Endothelial cell of umbilical vein (primary cell): ENCODE data around the gene SMIM24. TPM values are rescaled to one million over a fixed set of nuclear protein-coding genes. Genes with fewer than 3 reads are reported as not detected.

ENCODE experiments used
- BruUV-seq: library from RNA; stranded (reverse); fragments of 400-500 nt; replicated peaks from 2 replicates; lab custom pipeline; 2021; lab: Mats Ljungman, UMichigan
- CTCF ChIA-PET: fragments of 300-600, 350-600 bp; sonication (Branson Sonifier 250); formaldehyde crosslinking; loops from one replicate; lab custom pipeline; 2021; ENCODE audit warnings: antibody characterized with exemption, inconsistent platforms; lab: Charles Lee
- POLR2A ChIA-PET: fragments of 300-600, 350-600 bp; sonication (Branson Sonifier 250); formaldehyde crosslinking; loops from one replicate; lab custom pipeline; 2021; ENCODE audit warnings: antibody characterized with exemption, inconsistent platforms; lab: Charles Lee
- DNase-seq: peaks from one replicate; pipeline ENCODE4 v3.0.0-alpha.2; 2011; ENCODE audit warnings: low read depth, low spot score
- FAIRE-seq: peaks from 2 replicates; lab custom pipeline; 2011; peaks lifted over from hg19 to GRCh38; lab: Jason Lieb, UNC
- H2AFZ ChIP-seq: 2 replicates; pipeline ENCODE4 v1.6.0; 2012; ENCODE audit warnings: low read depth, low read length, control low read depth, inconsistent platforms
- H3K27ac ChIP-seq: 2 replicates; pipeline ENCODE4 v1.5.1; 2011; ENCODE audit warnings: low read depth, mild to moderate bottlenecking, control low read depth, low read length, moderate library complexity; ENCODE audit not compliant: insufficient read depth
- H3K27me3 ChIP-seq, 2 experiments: 2 replicates each; pipeline versions ENCODE4 v1.6.0 to v1.6.1; 2011; ENCODE audit warnings: low read length in 2 of 2, mixed read lengths in 1 of 2; ENCODE audit not compliant: control insufficient read depth in 2 of 2, insufficient read depth in 2 of 2
- H3K36me3 ChIP-seq, 2 experiments: 2 replicates in 1 of 2; 3 replicates in 1 of 2; pipeline ENCODE4 v1.5.1; 2011; ENCODE audit warnings: low read length in 2 of 2, mild to moderate bottlenecking in 1 of 2, moderate library complexity in 1 of 2; ENCODE audit not compliant: control insufficient read depth in 2 of 2, insufficient read depth in 2 of 2; ENCODE audit errors: extremely low read depth in 1 of 2
- H3K4me1 ChIP-seq: 3 replicates; pipeline ENCODE4 v1.5.1; 2011; ENCODE audit warnings: mild to moderate bottlenecking, low read length; ENCODE audit not compliant: control insufficient read depth, insufficient read depth; ENCODE audit errors: extremely low read depth
- H3K4me2 ChIP-seq: 2 replicates; pipeline ENCODE4 v1.6.1; 2011; ENCODE audit warnings: low read length, control low read depth, mixed read lengths; ENCODE audit not compliant: insufficient read depth
- H3K4me3 ChIP-seq, 3 experiments: fragments of 200-600 bp in 1 of 3; sonication (generic), shearing (Covaris generic) in 1 of 3; replicated peaks in 1 of 3; 2 replicates each; pipeline ENCODE4 v1.5.1; 2011 to 2016; ENCODE audit warnings: control low read depth in 3 of 3, low read length in 3 of 3, mild to moderate bottlenecking in 2 of 3, inconsistent platforms in 1 of 3, low read depth in 1 of 3, moderate library complexity in 1 of 3; ENCODE audit not compliant: insufficient read depth in 1 of 3
- H3K79me2 ChIP-seq: 2 replicates; pipeline ENCODE4 v1.6.0; 2012; ENCODE audit warnings: low read length, inconsistent platforms; ENCODE audit not compliant: control insufficient read depth, insufficient read depth
- H3K9ac ChIP-seq: replicated peaks from 2 replicates; pipeline ENCODE3; 2011; ENCODE audit warnings: low read length, control low read depth; ENCODE audit not compliant: insufficient read depth; ENCODE audit errors: extremely low read depth
- H3K9me1 ChIP-seq: replicated peaks from 3 replicates; pipeline ENCODE4 v1.6.0; 2011; ENCODE audit warnings: mild to moderate bottlenecking, low read length; ENCODE audit not compliant: control insufficient read depth, insufficient read depth; ENCODE audit errors: extremely low read depth
- H3K9me3 ChIP-seq: replicated peaks from 2 replicates; pipeline ENCODE4 v1.5.1; 2012; ENCODE audit warnings: low read length, inconsistent platforms; ENCODE audit not compliant: control insufficient read depth, insufficient read depth
- H4K20me1 ChIP-seq: replicated peaks from 2 replicates; pipeline ENCODE3; 2011; ENCODE audit warnings: mild to moderate bottlenecking, low read length; ENCODE audit not compliant: control insufficient read depth, insufficient read depth; ENCODE audit errors: extremely low read depth
- CTCF ChIP-seq, 2 donors: IDR thresholded peaks; 1 replicate in 1 of 2; 2 replicates in 1 of 2; pipeline ENCODE4 v1.5.1; 2011; ENCODE audit warnings: low read length in 2 of 2, mild to moderate bottlenecking in 2 of 2, moderate library complexity in 2 of 2, control low read depth in 1 of 2, inconsistent platforms in 1 of 2, low read depth in 1 of 2; ENCODE audit not compliant: insufficient read depth in 1 of 2; ENCODE audit errors: extremely low read depth in 1 of 2
- EZH2 ChIP-seq: IDR thresholded peaks from 2 replicates; pipeline ENCODE4 v1.6.1; 2012; ENCODE audit warnings: borderline replicate concordance, low read depth, mild to moderate bottlenecking, moderate library complexity, low read length, inconsistent platforms; ENCODE audit not compliant: severe bottlenecking
- POLR2A ChIP-seq: IDR thresholded peaks from 2 replicates; pipeline ENCODE4 v1.6.1; 2012; ENCODE audit warnings: low read depth, mild to moderate bottlenecking, control low read depth, low read length
- POLR2AphosphoS5 ChIP-seq: IDR thresholded peaks from 2 replicates; pipeline ENCODE4 v1.6.1; 2012; ENCODE audit warnings: low read depth, mild to moderate bottlenecking, control low read depth, low read length, moderate library complexity; ENCODE audit not compliant: insufficient read depth
- dilution Hi-C: fragments of 300-500 bp; cut with MboI; formaldehyde crosslinking; loops from one replicate; pipeline ENCODE4 v1.15.0; 2019; ENCODE audit warnings: low sequenced_read_pairs; ENCODE audit not compliant: extremely low pct_ligation_motif_present
- intact Hi-C: fragments of 100-400 bp; cut with micrococcal nuclease; formaldehyde crosslinking; loops from one replicate; pipeline ENCODE4 v1.10.0; 2022
- polyA plus RNA-seq, 4 experiments: library from polyadenylated mRNA; depleted of rRNA in 3 of 4; stranded (reverse) in 3 of 4; unstranded in 1 of 4; fragments of >200 nt; gene quantifications; 2 replicates each; pipeline versions ENCODE4 v1.2.1 to v1.2.3, GENCODE V29; 2011 to 2012; ENCODE audit warnings: missing spikeins in 1 of 4
- total RNA-seq: library from RNA; stranded (reverse); gene quantifications from 2 replicates; pipeline ENCODE4 v1.2.3, GENCODE V29; 2021

The SMIM24 gene
- total and polyA plus RNA-seq, 2 donors (not counting 3 experiments of a cell fraction or from before 2014, with no cell fraction given) = not detected

- DNase-seq (peak; percentile 29), FAIRE-seq (peak; percentile 56)
- TF ChIP-seq CTCF (IDR thresholded peaks at IDR 0.05; ENCODE audit: extremely low read depth in 1 of 2, insufficient read depth in 1 of 2, low read depth in 1 of 2, low read length in 2 of 2) (peak; percentile 83 to 90), EZH2 (no peak)
- Histone ChIP-seq H3K79me2 (no peaks in the 10 kb centered on the region), H3K4me2 (no peak overlapping the region), H3K9me1 (no peaks in the 10 kb centered on the region), H3K4me1 (no peaks in the 10 kb centered on the region), H3K27ac (no peak overlapping the region), H3K36me3 (no peaks in the 10 kb centered on the region), H3K9me3 (no peaks in the 10 kb centered on the region), H3K4me3 (no peak overlapping the region), H3K27me3 (no peaks in the 10 kb centered on the region), H3K9ac (no peak overlapping the region), H4K20me1 (no peaks in the 10 kb centered on the region), H2AFZ (no peak overlapping the region)
- no TSS peak for BruUV-seq
- dilution Hi-C loops = no loop called here
- intact Hi-C loops = loop anchor here (1.0 to 5.0 kb wide), 3 partner anchors 43 to 165 kb away; no protein-coding TSS in a partner anchor
- ChIA-PET CTCF (interaction anchor here (0.7 to 3.9 kb wide), 24 partner anchors 8 to 1051 kb away, joined by 3 to 39 read pairs (median 4); partner anchors contain the start of gene SMIM44), POLR2A (no interaction called here)
Measured at GRCh38 chr19:3471954-3472655, 8.2 kb downstream of the SMIM24 start.

DNA sequence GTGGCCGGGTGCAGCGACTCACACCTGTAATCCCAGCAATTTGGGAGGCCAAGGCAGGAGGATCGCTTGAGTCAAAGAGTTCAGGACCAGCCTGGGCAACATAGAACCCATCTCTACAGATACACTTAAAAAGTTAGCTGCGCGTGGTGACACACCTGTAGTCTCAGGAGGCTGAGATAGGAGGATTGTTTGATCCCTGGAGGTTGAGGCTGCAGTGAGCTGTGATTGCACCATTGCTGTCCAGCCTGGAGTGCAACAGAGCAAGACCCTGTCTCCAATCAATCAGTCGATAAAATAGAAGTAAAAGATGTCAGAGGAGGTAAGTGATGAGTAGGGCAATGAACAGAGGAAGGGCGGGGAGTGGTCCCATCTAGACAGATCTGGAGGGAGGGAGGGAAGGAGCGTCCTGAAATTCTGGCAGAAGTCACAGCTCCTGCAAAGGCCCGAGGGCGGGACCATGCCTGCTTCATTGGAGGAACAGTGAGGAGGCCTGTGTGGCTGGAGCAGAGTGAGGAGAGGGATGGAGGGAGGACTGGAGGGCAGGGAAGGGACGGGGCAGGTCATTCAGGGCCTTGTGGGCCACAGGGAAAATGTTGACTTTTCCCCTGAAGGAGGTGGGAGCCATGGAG is 9.7 kb downstream of the SMIM24 start:
- dilution Hi-C loops = no loop called here

More for the DNA sequence above, 9.7 kb downstream of the SMIM24 start:
- POLR2A ChIA-PET = no interaction called here
- H3K9me1 ChIP-seq = no peaks in the 10 kb centered on the region
- no peak overlapping the region for H3K27ac ChIP-seq
- H3K9ac ChIP-seq = no peak overlapping the region
- H3K36me3 ChIP-seq = no peaks in the 10 kb centered on the region
- H3K4me2 ChIP-seq = no peak overlapping the region
- H3K4me3 ChIP-seq = no peak overlapping the region
- no peak overlapping the region for H2AFZ ChIP-seq
- FAIRE-seq (no peak), DNase-seq (no peak)
- no peaks in the 10 kb centered on the region for H3K4me1 ChIP-seq
- H3K9me3 ChIP-seq = no peaks in the 10 kb centered on the region
- intact Hi-C loops = loop anchor here (5.0 kb wide), 1 partner anchor 163 kb away; no protein-coding TSS in a partner anchor
- H3K79me2 ChIP-seq = no peaks in the 10 kb centered on the region
- no peaks in the 10 kb centered on the region for H3K27me3 ChIP-seq
- CTCF ChIA-PET = interaction anchor here (0.8 to 3.9 kb wide), 14 partner anchors 12 to 168 kb away, joined by 3 to 39 read pairs (median 4); partner anchors contain the start of gene SMIM44
- TF ChIP-seq POLR2AphosphoS5 (no peak), EZH2 (no peak), CTCF (IDR thresholded peaks at IDR 0.05; ENCODE audit: extremely low read depth in 1 of 2, insufficient read depth in 1 of 2, low read depth in 1 of 2, low read length in 2 of 2) (no peak), POLR2A (no peak)
- H4K20me1 ChIP-seq = no peaks in the 10 kb centered on the region
- BruUV-seq = no TSS peak
